Mesenteric fat pad (tissue), 1 donor: ENCODE measurements around the gene CAMSAP1. TPM values are rescaled to one million over a fixed set of nuclear protein-coding genes. Genes with fewer than 3 reads are reported as not detected.

Experiments
- DNase-seq: peaks from one replicate; pipeline ENCODE4 v3.0.0-alpha.2; 2020; ENCODE audit warnings: low spot score
- total RNA-seq: library from RNA; stranded (reverse); fragmentation: NEBNext Ultra II Directional; extraction: Animal tissue kit (Norgen Biotek cat#: 25700); gene quantifications from one replicate; pipeline ENCODE4 v1.2.1, GENCODE V29; 2021
- donor health status: DM: yes; HTN: yes; CAD: no.

CAMSAP1 gene
- total RNA-seq, 1 donor from 2014 or later, result 35.3 TPM

DNA sequence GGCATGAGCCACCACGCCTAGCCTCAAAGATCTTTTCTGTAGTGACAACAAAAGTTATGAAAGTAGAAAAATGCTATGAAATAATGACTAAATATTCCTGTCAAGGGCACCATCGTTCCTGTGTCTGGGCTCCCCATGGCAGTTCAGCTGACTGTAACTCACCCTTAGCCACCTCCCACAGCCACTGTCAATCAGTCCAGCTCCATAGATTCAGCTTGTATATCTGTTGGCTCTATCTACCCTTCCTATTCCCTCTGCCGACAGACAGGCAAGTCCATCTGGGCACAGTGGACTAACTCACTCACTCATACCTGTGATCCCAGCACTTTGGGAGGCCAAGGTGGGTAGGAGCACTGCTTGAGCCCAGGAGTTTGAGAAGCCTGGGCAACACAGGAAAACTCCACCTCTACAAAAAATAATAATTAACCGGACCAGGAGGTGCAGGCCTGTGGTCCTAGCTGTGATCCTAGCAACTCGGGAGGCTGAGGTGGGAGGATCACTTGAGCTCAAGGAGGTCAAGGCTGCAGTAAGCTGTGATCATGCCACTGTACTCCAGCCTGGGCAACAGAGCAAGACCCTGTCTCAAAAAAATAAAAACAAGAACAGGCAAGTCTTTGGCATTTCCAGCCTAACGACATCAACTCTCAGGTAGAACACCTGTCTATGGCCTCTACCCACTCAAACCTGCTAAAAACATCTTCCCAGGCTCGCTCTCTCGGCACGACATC is 6.2 kb downstream of the CAMSAP1 start:
- DNase-seq, result peak; percentile 39

DNA sequence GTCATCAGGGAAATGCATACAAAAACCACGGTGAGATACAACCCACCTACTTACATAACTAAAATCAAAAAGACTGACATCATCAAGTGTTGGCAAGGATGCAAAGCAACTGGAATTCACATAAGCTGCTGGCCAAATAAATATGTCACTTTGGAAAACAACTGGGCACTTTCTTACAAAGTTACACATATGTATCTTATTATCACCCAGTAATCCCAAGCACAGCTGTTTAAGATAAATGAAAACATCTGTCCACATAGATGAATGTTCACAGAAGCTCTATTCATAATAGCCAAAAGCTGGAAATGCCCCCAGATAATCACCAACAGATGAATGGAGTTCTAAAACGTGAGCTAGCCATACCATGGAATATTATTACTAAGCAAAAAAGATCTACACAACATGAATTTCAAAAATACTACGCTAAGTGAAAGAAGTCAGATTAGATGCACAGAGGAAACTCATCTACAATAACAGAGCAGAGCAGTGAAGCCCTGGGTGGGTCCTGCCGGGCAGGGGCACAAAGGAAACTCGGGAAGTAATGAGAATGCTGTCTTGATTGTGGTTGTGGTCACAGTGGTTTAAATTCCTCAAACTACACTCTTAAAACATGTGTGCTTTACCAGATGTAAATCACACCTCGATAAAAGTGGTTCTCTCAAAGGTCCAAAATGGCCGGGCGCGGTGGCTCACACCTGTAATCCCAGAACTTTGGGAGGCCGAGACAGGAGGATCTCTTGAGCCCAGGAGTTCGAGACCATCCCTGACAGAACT is 8.5 kb downstream of the CAMSAP1 start:
- DNase-seq, result peak; percentile 11

GRCh38 chr9:135896626-135897025 is 10.7 kb downstream of the CAMSAP1 start:
- no peak for DNase-seq

DNA sequence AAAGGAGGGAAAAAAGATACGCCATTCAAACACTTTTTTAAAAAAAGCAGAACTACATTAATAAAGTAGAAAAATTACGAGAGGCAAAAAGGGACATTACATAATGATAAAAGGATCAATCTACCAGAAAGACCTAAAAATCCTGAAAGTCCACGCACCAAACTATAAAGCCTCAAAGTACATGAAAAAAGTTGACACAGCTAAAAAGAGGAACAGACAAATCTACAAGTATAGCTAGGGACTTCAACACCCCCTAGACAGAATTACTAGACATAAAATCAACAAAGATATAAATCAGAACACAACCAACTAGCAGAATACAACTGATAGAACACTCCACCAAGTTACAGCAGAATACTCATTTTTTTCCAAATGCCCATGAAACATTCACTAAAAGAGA is 11.1 kb downstream of the CAMSAP1 start:
- no peak for DNase-seq

GRCh38 chr9:135895202-135895848 is 12.0 kb downstream of the CAMSAP1 start:
- DNase-seq, result no peak

GRCh38 chr9:135893104-135893503 is 14.2 kb downstream of the CAMSAP1 start:
- DNase-seq, result no peak

GRCh38 chr9:135892327-135892726 is 15.0 kb downstream of the CAMSAP1 start:
- DNase-seq, result peak; percentile 33

GRCh38 chr9:135891027-135891631 is 16.2 kb downstream of the CAMSAP1 start:
- DNase-seq, result peak; percentile 49

DNA sequence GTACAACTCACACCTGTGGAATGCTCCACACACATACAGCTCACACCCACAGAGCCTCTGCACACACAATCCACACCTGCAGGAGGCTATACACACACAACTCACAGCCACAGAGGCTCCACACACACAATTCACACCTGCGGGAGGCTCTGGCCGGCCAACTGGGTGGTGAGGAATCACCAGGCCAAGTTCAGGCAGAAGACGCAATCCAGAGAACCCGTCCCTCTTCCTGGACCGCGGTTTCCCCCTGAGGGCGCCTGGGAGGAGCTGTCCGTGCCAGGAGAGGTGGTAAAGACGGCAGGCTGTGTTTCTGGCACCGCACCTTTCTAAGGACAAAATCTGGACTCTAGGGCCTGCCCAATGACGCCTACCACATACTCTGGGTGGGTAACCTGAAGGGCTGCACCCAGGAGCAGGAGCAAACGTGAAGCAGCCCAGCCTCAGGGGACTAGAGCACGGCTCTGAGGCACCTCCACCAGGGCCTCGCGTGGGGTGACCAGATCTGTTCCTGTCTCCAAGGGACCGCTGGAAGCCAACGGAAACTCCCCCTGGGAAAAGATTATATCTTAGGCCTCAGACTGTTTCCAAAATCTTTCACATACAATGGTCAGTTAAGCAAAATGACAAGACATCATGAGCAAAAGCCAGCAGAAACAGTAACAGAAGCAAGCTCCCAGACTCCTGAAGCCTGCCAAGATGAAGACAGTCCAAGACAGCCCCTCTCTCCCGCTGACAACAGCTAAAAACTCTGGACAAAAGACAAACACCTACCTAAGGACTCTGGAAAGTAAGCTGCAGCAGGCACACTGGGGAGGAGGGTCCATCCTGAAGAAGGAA is 16.9 kb downstream of the CAMSAP1 start:
- peak; percentile 53 for DNase-seq

- DNase-seq, result peak; percentile 68
These were observed 17.7 kb downstream of the CAMSAP1 start for GRCh38 chr9:135889564-135890189.

DNA sequence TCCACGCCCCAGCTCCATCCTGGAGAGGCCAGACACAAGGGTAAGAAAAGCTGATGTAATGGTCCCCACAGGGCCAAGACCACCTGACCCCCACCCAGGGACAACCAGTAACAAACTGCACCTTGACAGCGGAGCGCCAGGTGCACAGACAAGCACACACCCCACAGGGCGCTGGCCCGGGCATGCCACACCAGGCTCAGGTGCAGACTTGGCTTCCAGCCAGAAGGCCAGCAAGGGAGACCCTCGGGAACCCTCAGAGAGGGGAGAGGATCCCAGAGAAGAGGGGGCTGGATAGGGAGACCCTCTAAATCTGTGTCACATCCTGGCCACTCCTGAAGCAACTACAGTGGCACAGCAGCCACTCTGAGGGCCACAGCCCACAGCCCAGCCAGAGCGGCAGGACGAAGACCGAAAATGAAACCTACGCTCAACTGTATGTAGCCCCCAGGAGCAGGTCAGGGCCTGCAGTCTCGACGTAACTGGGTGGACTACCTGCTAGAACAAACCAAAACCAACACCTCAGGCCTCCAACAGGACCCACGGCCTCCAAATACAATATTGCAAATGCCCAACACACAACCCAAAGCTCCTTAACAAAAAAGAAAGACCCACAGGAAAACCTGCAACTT is 18.5 kb downstream of the CAMSAP1 start:
- peak; percentile 77 for DNase-seq

DNA sequence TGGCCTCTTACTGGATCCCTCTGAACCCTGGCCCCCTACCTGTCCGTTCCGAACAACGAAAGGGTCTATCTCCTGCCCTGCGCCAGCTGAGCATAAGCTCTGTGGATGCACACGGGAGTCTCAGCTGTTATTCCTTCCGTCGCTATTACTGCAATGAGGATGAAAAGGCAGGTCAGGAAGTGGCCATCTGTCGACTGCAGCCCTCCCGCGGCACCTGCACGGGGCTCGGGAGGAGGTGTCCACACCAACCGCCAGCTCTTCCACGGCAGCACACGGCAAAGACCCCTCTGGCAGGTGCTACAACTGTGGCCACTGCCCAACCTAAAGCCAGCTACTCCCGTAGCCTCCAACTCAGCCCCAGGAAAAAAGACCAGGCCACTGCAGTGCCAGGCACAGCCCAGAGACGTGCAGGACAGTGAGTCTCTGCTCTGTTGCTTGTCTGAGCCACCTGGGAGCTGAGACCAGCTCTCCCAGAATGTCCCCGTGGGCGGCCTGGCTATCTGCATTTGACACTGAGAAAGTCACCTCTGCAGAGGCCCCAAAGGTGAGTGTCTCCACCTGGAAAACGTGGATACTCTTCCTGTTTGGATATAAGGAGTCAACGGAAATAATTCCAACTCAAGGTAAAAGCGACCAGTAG is 19.1 kb downstream of the CAMSAP1 start:
- DNase-seq, result peak; percentile 59

DNA sequence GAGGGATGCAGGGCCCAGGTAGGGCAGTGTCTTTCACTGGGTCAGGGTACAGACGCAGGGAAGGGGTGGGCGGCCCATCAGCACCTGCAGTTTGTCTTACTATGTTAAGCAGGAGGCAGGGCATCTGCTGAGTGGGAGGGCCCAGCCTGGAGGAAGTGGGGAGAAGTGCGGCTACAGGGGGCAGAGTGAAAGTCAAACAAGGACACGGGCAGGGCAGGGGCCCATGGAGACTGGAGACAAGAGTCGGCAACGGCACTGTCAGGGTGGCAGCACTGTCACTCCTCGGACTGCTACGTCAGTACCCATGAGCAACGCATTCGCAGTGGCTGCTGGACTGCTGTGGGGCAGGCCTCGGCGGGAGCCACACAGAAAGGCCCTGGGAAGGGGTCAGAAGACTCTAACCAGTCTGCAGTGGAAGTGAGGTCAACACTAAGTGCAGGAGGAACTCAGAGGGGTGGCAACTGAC is 19.7 kb downstream of the CAMSAP1 start:
- peak; percentile 80 for DNase-seq

GRCh38 chr9:135887021-135887507 is 20.3 kb downstream of the CAMSAP1 start:
- peak; percentile 82 for DNase-seq

DNA sequence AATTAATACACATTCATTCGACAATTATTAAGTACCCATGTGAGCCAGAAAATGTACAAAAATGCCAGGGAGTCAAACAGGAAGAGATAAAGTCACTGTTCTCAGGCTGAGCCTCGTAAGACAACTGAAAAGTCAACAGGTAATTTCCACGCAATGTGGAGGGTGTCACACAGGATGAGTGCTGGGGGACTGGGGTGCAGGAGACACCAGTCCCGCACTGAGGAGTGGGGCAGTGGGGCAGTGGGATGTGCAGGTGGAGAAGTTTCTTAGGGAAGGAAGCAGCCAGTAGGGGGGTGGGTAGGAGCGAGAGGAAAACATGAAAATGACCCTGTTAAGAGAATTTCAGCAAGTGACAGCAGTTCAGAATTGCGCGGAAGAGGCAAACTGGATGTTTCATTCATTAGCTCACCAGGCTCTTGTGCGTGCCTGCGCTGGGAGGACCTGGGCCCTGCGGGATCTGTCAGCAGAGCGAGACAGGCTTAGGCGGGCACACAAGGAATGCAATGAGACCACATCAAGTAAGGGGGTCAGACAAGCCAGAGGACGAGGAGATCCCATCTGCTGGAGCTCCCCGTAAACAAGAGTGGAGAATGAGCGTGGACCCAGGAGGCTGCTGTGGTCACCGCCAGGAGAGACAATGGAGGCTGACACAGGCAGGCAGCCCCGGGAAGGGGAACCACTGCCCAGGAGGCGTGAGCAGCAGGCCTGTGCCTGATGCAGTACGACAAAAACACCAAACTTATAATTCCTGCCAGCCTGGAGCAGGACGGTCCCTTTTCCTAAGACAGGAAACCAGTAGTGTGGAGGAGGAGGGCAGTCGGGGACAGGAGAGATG is 21.0 kb downstream of the CAMSAP1 start:
- peak; percentile 87 for DNase-seq

- DNase-seq, result peak; percentile 22
These were observed 22.1 kb downstream of the CAMSAP1 start for GRCh38 chr9:135885100-135885853.

GRCh38 chr9:135884328-135885035 is 22.9 kb downstream of the CAMSAP1 start:
- DNase-seq, result peak; percentile 82
